HAP-1 (cell line): ENCODE measurements around the gene GATD1.

Experiments used
- DNase-seq, 2 experiments: peaks; one replicate each; pipeline ENCODE4 v3.0.0-alpha.2; 2016 to 2020; ENCODE audit warnings: low spot score in 2 of 2
- H3K27me3 ChIP-seq: fragments of 250-450 bp; sonication (Bioruptor Pico); 2 replicates; pipeline ENCODE4 v1.5.1; 2020; ENCODE audit warnings: low read depth, mild to moderate bottlenecking, moderate library complexity
- H3K36me3 ChIP-seq: fragments of 250-450 bp; sonication (Bioruptor Pico); replicated peaks from 2 replicates; pipeline ENCODE4 v1.5.1; 2020; ENCODE audit warnings: mild to moderate bottlenecking
- H3K4me1 ChIP-seq: fragments of 250-450 bp; sonication (Bioruptor Pico); 2 replicates; pipeline ENCODE4 v1.5.1; 2020; ENCODE audit warnings: mild to moderate bottlenecking
- H3K4me3 ChIP-seq: fragments of 250-450 bp; sonication (Bioruptor Pico); 2 replicates; pipeline ENCODE4 v1.5.1; 2020; ENCODE audit warnings: mild to moderate bottlenecking, moderate library complexity
- H3K9me3 ChIP-seq: fragments of 250-450 bp; sonication (Bioruptor Pico); 2 replicates; pipeline ENCODE4 v1.5.1; 2020; ENCODE audit warnings: mild to moderate bottlenecking, moderate library complexity
- in situ Hi-C: fragments of 300-500 bp; cut with MboI; formaldehyde crosslinking; loops from 3 replicates; pipeline ENCODE4 v1.14.3; 2020; ENCODE audit warnings: low sequenced_read_pairs, inconsistent platforms, mixed read lengths

GATD1 gene

DNA sequence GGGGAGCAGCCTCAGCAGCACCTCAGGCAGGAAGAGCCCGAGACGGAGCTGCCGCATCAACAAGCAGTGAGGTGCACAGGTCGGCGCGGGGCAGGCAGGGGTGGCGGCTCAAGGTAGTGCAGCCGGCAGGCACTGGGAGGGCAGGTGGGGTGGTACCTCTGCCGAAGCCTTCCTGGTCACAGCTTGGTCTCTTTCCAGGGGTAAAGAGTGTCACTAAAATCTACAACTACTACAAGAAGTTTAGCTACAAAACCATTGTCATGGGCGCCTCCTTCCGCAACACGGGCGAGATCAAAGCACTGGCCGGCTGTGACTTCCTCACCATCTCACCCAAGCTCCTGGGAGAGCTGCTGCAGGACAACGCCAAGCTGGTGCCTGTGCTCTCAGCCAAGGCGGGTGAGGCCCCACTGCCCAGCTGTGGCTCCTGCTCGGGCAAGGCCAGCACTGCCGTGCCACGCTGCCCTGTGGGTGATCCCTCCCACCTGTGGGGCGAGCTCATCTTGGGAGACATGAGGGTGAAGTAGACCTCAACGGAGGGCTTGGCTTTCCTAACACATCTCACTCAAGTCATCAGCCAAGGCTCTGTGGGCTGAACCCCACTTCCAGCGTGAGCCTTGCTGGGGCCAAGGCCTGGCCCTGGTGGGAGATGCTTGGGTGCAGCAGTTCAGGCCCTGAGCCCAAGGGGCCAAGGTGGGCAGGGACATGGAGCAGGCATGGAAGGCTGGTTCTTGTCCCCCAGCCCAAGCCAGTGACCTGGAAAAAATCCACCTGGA, 13.6 kb downstream of the GATD1 start:
- no peaks in the 10 kb centered on the region for H3K4me1 ChIP-seq
- H3K36me3 ChIP-seq, result peaks cover 80% of the 10 kb centered on the region
- no peak for DNase-seq
- in situ Hi-C loops, result loop anchor here (10.0 to 25.0 kb wide), 2 partner anchors 119 to 201 kb away; partner anchors contain the start of genes LMNTD2 and RASSF7
- no peak overlapping the region for H3K4me3 ChIP-seq
- no peaks in the 10 kb centered on the region for H3K27me3 ChIP-seq
- H3K9me3 ChIP-seq, result no peaks in the 10 kb centered on the region

- Histone ChIP-seq H3K9me3 (no peaks in the 10 kb centered on the region), H3K36me3 (peaks cover 84% of the 10 kb centered on the region), H3K4me1 (no peaks in the 10 kb centered on the region), H3K27me3 (no peaks in the 10 kb centered on the region), H3K4me3 (no peak overlapping the region)
- in situ Hi-C loops, result loop anchor here (10.0 to 25.0 kb wide), 2 partner anchors 118 to 201 kb away; partner anchors contain the start of genes LMNTD2 and RASSF7
- DNase-seq, result no peak
Observed at GRCh38 chr11:763073-763463, 14.2 kb downstream of the GATD1 start.

GRCh38 chr11:762421-763072, 14.7 kb downstream of the GATD1 start:
- Histone ChIP-seq H3K4me3 (no peak overlapping the region), H3K4me1 (no peaks in the 10 kb centered on the region), H3K36me3 (peaks cover 89% of the 10 kb centered on the region), H3K9me3 (no peaks in the 10 kb centered on the region), H3K27me3 (no peaks in the 10 kb centered on the region)
- DNase-seq, result peak in 1 of 2 experiments; percentile 45
- in situ Hi-C loops, result loop anchor here (10.0 to 25.0 kb wide), 2 partner anchors 118 to 200 kb away; partner anchors contain the start of genes LMNTD2 and RASSF7

GRCh38 chr11:761526-762108, 15.7 kb downstream of the GATD1 start:
- no peak for DNase-seq
- no peaks in the 10 kb centered on the region for H3K9me3 ChIP-seq
- no peak overlapping the region for H3K4me3 ChIP-seq
- in situ Hi-C loops, result loop anchor here (10.0 to 25.0 kb wide), 2 partner anchors 117 to 199 kb away; partner anchors contain the start of genes LMNTD2 and RASSF7
- no peaks in the 10 kb centered on the region for H3K27me3 ChIP-seq
- H3K4me1 ChIP-seq, result no peaks in the 10 kb centered on the region
- H3K36me3 ChIP-seq, result peaks cover 89% of the 10 kb centered on the region

DNA sequence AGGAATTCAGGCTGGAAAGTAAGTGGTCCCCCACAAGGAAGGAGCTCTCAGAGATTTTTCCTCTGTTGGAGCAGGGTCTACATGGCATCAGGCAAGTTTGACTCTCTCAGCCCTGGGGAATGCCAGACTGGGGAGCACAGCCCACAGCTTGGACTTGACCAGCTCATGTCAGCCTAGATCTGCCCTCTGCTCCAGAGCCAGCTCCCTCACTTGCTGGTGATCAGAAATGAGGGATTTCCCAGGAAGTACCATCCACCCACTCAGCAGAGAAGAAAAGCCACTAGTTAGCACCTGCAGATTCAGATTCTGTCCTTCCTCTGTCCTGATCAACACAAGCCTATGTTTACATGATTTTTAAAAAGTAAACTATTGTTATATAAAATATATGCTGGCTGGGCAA, 17.1 kb downstream of the GATD1 start:
- DNase-seq, result no peak
- H3K36me3 ChIP-seq, result peaks cover 85% of the 10 kb centered on the region
- in situ Hi-C loops, result loop anchor here (10.0 to 25.0 kb wide), 2 partner anchors 115 to 198 kb away; partner anchors contain the start of genes LMNTD2 and RASSF7
- H3K9me3 ChIP-seq, result no peaks in the 10 kb centered on the region
- no peaks in the 10 kb centered on the region for H3K27me3 ChIP-seq
- H3K4me3 ChIP-seq, result no peak overlapping the region
- H3K4me1 ChIP-seq, result no peaks in the 10 kb centered on the region

GRCh38 chr11:749731-750130, 27.6 kb downstream of the GATD1 start:
- peaks cover 17% of the 10 kb centered on the region for H3K36me3 ChIP-seq
- no peak for DNase-seq
- no peaks in the 10 kb centered on the region for H3K27me3 ChIP-seq
- H3K4me3 ChIP-seq, result no peak overlapping the region
- peaks cover 4% of the 10 kb centered on the region for H3K4me1 ChIP-seq
- no peaks in the 10 kb centered on the region for H3K9me3 ChIP-seq
- in situ Hi-C loops, result loop anchor here (25.0 kb wide), 1 partner anchor 187 kb away; the partner anchor contains the start of genes LMNTD2 and RASSF7

GRCh38 chr11:748007-748359, 29.3 kb downstream of the GATD1 start:
- H3K36me3 ChIP-seq, result peaks cover 17% of the 10 kb centered on the region
- peaks cover 14% of the 10 kb centered on the region for H3K4me1 ChIP-seq
- H3K9me3 ChIP-seq, result no peaks in the 10 kb centered on the region
- in situ Hi-C loops, result no loop called here
- peak overlapping the region; percentile 94 for H3K4me3 ChIP-seq
- DNase-seq, result no peak
- no peaks in the 10 kb centered on the region for H3K27me3 ChIP-seq

GRCh38 chr11:747158-748006, 29.9 kb downstream of the GATD1 start, which contains the start of gene TALDO1:
TSS of gene TALDO1 (plus strand) at chr11:747464. CDS start at chr11:747482, 18 bp downstream.
- peaks cover 14% of the 10 kb centered on the region for H3K4me1 ChIP-seq

GRCh38 chr11:746289-747157, 30.8 kb downstream of the GATD1 start:
- H3K4me1 ChIP-seq, result peaks cover 14% of the 10 kb centered on the region
- peak overlapping the region; percentile 94 for H3K4me3 ChIP-seq
- H3K36me3 ChIP-seq, result peaks cover 8% of the 10 kb centered on the region
- peak; percentile 41 to 56 for DNase-seq
- in situ Hi-C loops, result no loop called here
- H3K9me3 ChIP-seq, result no peaks in the 10 kb centered on the region
- no peaks in the 10 kb centered on the region for H3K27me3 ChIP-seq

More at GRCh38 chr11:747158-748006, 29.9 kb downstream of the GATD1 start, which contains the start of gene TALDO1:
- DNase-seq, result peak; percentile 84 to 96
- no peaks in the 10 kb centered on the region for H3K9me3 ChIP-seq
- H3K27me3 ChIP-seq, result no peaks in the 10 kb centered on the region
- in situ Hi-C loops, result no loop called here
- peaks cover 11% of the 10 kb centered on the region for H3K36me3 ChIP-seq
- H3K4me3 ChIP-seq, result peak within 1 kb of the TSS; percentile 94

DNA sequence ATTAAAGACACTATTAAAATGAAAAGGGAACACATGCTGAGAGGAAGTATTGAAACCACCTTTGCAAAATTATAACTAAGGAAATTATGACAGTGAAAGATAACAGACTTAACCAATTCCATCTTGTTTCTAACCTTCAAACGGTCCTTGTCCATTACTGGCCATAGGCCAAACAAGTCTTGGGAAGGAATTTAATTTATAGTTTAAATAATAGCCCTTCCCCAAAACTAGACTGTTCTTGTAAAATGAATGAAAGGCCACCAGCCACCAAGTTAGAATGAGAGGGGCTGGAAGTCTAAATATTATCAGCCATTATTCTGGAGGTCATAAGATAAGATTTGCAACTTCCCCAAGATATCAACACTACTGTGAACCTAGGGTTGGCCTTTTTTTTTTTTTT, 31.9 kb downstream of the GATD1 start:
- H3K4me1 ChIP-seq, result peaks cover 14% of the 10 kb centered on the region
- in situ Hi-C loops, result no loop called here
- no peaks in the 10 kb centered on the region for H3K27me3 ChIP-seq
- H3K4me3 ChIP-seq, result no peak overlapping the region
- no peaks in the 10 kb centered on the region; the same call in 1 of the 2 replicates for H3K36me3 ChIP-seq
- no peak for DNase-seq
- H3K9me3 ChIP-seq, result no peaks in the 10 kb centered on the region

DNA sequence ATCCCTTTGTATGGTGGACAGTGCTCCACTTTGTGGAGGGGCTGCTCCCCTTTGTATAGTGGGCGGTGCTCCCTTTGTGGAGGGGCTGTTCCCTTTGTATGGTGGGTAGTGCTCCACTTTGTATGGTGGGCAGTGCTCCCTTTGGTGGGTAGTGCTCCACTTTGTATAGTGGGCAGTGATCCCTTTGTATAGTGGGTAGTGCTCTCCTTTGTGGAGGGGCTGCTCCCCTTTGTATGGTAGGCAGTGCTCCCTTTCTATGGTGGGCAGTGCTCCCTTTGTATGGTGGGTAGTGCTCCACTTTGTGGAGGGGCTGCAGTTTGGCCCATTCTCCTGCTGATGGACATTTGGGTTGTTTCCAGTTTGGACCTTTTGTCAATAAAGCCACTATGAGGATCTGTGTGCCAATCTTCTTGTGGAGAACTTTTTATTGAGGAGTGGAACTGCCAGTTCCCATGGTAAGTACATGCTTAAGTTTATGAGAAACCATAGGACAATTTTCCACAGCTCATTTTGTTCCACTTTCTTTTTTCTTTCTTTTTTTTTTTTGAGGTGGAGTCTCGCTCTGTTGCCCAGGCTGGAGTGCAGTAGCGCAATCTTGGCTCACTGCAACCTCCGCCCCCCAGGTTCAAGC, 34.6 kb downstream of the GATD1 start:
- in situ Hi-C loops, result no loop called here
- Histone ChIP-seq H3K27me3 (no peaks in the 10 kb centered on the region), H3K4me1 (peaks cover 17% of the 10 kb centered on the region), H3K4me3 (no peak overlapping the region), H3K36me3 (no peaks in the 10 kb centered on the region), H3K9me3 (no peaks in the 10 kb centered on the region)
- no peak for DNase-seq

- no peaks in the 10 kb centered on the region for H3K36me3 ChIP-seq
- H3K27me3 ChIP-seq, result no peaks in the 10 kb centered on the region
- no peaks in the 10 kb centered on the region for H3K9me3 ChIP-seq
- peaks cover 17% of the 10 kb centered on the region for H3K4me1 ChIP-seq
- in situ Hi-C loops, result no loop called here
- no peak for DNase-seq
- H3K4me3 ChIP-seq, result no peak overlapping the region
Observed at GRCh38 chr11:742156-742546, 35.1 kb downstream of the GATD1 start.
